ENCODE data around the gene BCR. TPM values are rescaled to one million over a fixed set of nuclear protein-coding genes. Genes with fewer than 3 reads are reported as not detected.

The BCR gene
- total and polyA plus RNA-seq, 2 of the 8 experiments (the other 6 are each of a cell fraction or from before 2014, with no cell fraction given): 66.7 to 130 TPM

DNA sequence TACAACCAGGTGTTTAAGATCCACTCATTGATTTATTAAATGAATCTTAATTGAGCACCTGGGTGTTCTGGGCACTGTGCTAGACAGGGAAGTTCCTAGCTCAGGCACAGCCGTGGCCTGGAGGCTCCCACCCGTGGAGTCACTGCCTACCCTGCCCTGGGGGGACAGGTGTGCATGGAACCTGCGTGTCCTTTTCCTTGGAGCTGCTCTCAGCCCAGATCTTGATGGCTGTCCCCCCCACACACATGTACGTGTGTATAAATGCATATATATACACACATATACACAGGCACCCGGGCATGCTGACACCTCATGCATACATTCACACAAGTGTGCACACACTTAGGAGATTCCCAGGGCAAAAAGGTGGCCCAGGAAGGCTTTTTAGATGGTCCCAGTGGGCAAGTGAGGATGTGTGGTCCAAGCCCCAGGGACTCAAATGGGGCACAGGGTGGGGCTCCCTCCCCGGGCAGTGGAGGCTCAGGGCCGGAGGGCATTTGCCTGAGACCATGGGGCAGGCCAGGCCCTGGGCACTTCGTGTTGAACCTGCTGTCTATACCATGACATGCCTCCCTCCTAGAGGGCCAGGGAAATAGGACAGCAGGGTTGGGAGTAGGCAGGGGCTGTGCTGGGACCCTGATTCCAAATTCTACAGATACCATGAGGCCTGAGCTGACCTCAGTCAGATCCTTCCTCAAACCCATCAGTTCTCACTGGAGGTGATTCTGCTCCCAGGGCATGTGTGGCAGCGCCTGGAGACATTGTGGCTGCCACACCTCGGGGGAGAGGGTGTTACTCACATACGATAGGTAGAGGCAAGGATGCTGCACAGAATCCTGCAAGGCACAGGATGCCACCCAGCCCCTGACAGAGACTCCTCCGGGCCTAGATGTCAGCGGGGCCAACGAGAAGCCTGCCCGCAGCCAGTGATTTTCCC lies 77.8 kb downstream of the BCR start:
- Histone ChIP-seq H3K23me2 (ENCODE audit: low read depth, low read length) (no peaks in the 10 kb centered on the region), H3K18ac (ENCODE audit: extremely low read depth, low read length) (no peak overlapping the region), H2AFZ (ENCODE audit: low read length) (no peak overlapping the region), H3K79me2 (ENCODE audit: control insufficient read depth in 1 of 2, insufficient read depth in 2 of 2, low read length in 2 of 2) (peaks cover 0 to 55% of the 10 kb centered on the region in 2 experiments; a peak in 3 of 4 replicates), H2BK20ac (ENCODE audit: low read length) (no peak overlapping the region), H3K27me3 (replicated peaks in 1 of 4; ENCODE audit: control insufficient read depth in 3 of 4, extremely low read depth in 1 of 4, insufficient read depth in 3 of 4, low read length in 3 of 4) (no peaks in the 10 kb centered on the region), H3K9ac (replicated peaks in 1 of 4; ENCODE audit: extremely low read depth in 1 of 4, low read depth in 3 of 4, low read length in 3 of 4) (no peak overlapping the region), H3K27ac (ENCODE audit: low read depth, low read length) (no peak overlapping the region), H3K4me2 (ENCODE audit: insufficient read depth in 1 of 2, low read depth in 2 of 2, low read length in 2 of 2) (no peak overlapping the region), H3K36me3 (ENCODE audit: control insufficient read depth in 2 of 4, insufficient read depth in 4 of 4, low read length in 3 of 4) (peaks cover 7 to 36% (median 26%) of the 10 kb centered on the region in 4 experiments; a peak in 6 of 8 replicates), H4K5ac (ENCODE audit: insufficient read length, low read depth, low read length) (no peak overlapping the region), H2BK15ac (ENCODE audit: low read length) (no peak overlapping the region), H3K79me1 (ENCODE audit: low read depth, low read length) (peaks cover 12% of the 10 kb centered on the region), H3K4ac (replicated peaks; ENCODE audit: insufficient read length, low read depth, low read length) (no peak overlapping the region), H3K23ac (ENCODE audit: insufficient read length) (no peak overlapping the region), H3K9me3 (ENCODE audit: insufficient read depth in 2 of 2, low read depth in 1 of 2, low read length in 1 of 2) (no peaks in the 10 kb centered on the region), H4K91ac (replicated peaks; ENCODE audit: insufficient read length, low read length) (no peak overlapping the region), H2AK5ac (ENCODE audit: low read depth, low read length) (no peak overlapping the region), H3K4me3 (ENCODE audit: extremely low read depth in 1 of 4, insufficient read depth in 2 of 4, low read depth in 3 of 4, low read length in 4 of 4) (no peak overlapping the region), H2BK5ac (ENCODE audit: low read depth, low read length) (peak overlapping the region; percentile 56; the same call in 1 of the 2 replicates), H2BK12ac (ENCODE audit: low read depth, low read length) (no peak overlapping the region), H4K20me1 (replicated peaks in 1 of 2; ENCODE audit: control insufficient read depth in 1 of 2, insufficient read depth in 2 of 2, low read length in 2 of 2) (peaks cover 11 to 12% of the 10 kb centered on the region in 2 experiments), H3K4me1 (replicated peaks in 1 of 4; ENCODE audit: control insufficient read depth in 3 of 4, insufficient read depth in 4 of 4, low read length in 3 of 4) (peaks cover 3 to 12% (median 7%) of the 10 kb centered on the region in 4 experiments), H4K8ac (ENCODE audit: extremely low read depth, insufficient read depth, low read length) (no peak overlapping the region; the same call in 1 of the 2 replicates), H2BK120ac (replicated peaks; ENCODE audit: low read depth, low read length) (no peak overlapping the region), H3K14ac (ENCODE audit: insufficient read length) (no peak overlapping the region), H3K56ac (replicated peaks; ENCODE audit: insufficient read length, low read depth, low read length) (no peak overlapping the region)
- 92% methylated on average over 15 of the region's 15 CpGs; no CpG with 5 or more reads in 1 of the 2 experiments for WGBS, 2 experiments (ENCODE audit: extremely low coverage in 1 of 2, insufficient coverage in 1 of 2, insufficient read length in 1 of 2, insufficient replicate concordance in 2 of 2, low coverage in 1 of 2, low lambda C conversion rate in 2 of 2, missing lambda C conversion rate in 1 of 2)
- CTCF ChIA-PET (ENCODE audit: partially characterized antibody): interaction anchor here (4.1 to 18.6 kb wide), 2 partner anchors 12 to 76 kb away, joined by 27 to 358 read pairs; partner anchors contain the start of gene BCR
- POLR2A ChIA-PET (ENCODE audit: partially characterized antibody): no interaction called here
- no peak for DNase-seq (ENCODE audit: low read depth in 1 of 2, low spot score in 2 of 2)
- no peak for FAIRE-seq
- TF ChIP-seq, protein P1, sequence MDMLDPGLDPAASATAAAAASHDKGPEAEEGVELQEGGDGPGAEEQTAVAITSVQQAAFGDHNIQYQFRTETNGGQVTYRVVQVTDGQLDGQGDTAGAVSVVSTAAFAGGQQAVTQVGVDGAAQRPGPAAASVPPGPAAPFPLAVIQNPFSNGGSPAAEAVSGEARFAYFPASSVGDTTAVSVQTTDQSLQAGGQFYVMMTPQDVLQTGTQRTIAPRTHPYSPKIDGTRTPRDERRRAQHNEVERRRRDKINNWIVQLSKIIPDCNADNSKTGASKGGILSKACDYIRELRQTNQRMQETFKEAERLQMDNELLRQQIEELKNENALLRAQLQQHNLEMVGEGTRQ (IDR thresholded peaks at IDR 0.05; ENCODE audit: low read length): no peak
- TF ChIP-seq RBBP5 (IDR thresholded peaks at IDR 0.05; ENCODE audit: borderline replicate concordance, low read depth, low read length) (no peak), BACH1 (IDR thresholded peaks at IDR 0.05; ENCODE audit: low read length) (no peak)

Data from H1 (cell line).